Measurements from ENCODE around the gene ANKH. TPM values are rescaled to one million over a fixed set of nuclear protein-coding genes. Genes with fewer than 3 reads are reported as not detected.

The ANKH gene
- total and polyA plus RNA-seq, 2 of the 13 experiments (the other 11 are each of a cell fraction or from before 2014, with no cell fraction given), result 25.0 to 36.0 TPM

- no peak for TF ChIP-seq EEA1 (CRISPR knock-in tag; IDR thresholded peaks at IDR 0.05; ENCODE audit: borderline replicate concordance)
- TF ChIP-seq ZNF773 (CRISPR knock-in tag; IDR thresholded peaks at IDR 0.05; ENCODE audit: borderline replicate concordance), result no peak
- TF ChIP-seq SPEN (CRISPR knock-in tag; IDR thresholded peaks at IDR 0.05; ENCODE audit: low read depth), result no peak
- TF ChIP-seq ETS1 (CRISPR knock-in tag; IDR thresholded peaks at IDR 0.05), result no peak
- no peak for TF ChIP-seq ZNF543 (CRISPR knock-in tag; IDR thresholded peaks at IDR 0.05)
- no peak for TF ChIP-seq KLF6 (CRISPR knock-in tag; IDR thresholded peaks at IDR 0.05)
- no peak for TF ChIP-seq RBAK (CRISPR knock-in tag; IDR thresholded peaks at IDR 0.05)
These were observed 59.4 kb downstream of the ANKH start (continued) for GRCh38 chr5:14812166-14812565.

- ATAC-seq, result 0 out of 3 replicates have a peak, but pooled peaks have one; percentile 24
- H4K20me1 ChIP-seq (ENCODE audit: insufficient read depth, low read length), result no peaks in the 10 kb centered on the region
- DNase-seq (ENCODE audit: low spot score), result no peak
- no peaks in the 10 kb centered on the region for H3K79me2 ChIP-seq (ENCODE audit: insufficient read depth, low read length)
- H3K4me2 ChIP-seq (ENCODE audit: low read depth, low read length), result no peak overlapping the region
- in situ Hi-C loops (cut with HindIII; ENCODE audit: extremely low pct_ligation_motif_present, low pct_unique_long_range_greater_than_20kb), result no loop called here
- intact Hi-C loops (cut with micrococcal nuclease; ENCODE audit: unreplicated experiment), result no loop called here
- no peak overlapping the region for H3K9ac ChIP-seq (ENCODE audit: insufficient read depth, low read depth, low read length)
- no peaks in the 10 kb centered on the region for H3K9me3 ChIP-seq (ENCODE audit: low read length)
- CTCF ChIA-PET (ENCODE audit: low intra/inter-chr PET ratio, low total read pairs), result no interaction called here
- BruUV-seq (replicated peaks), result no TSS peak
- no peak overlapping the region for H3K4me3 ChIP-seq (replicated peaks in 1 of 3; ENCODE audit: insufficient read depth in 1 of 3, low read depth in 2 of 3, low read length in 3 of 3)
- POLR2A ChIA-PET, result no interaction called here
- no peak for FAIRE-seq
- H3K36me3 ChIP-seq (replicated peaks in 1 of 2; ENCODE audit: control insufficient read depth in 1 of 2, insufficient read depth in 2 of 2, low read length in 2 of 2), result peaks cover 0 to 8% of the 10 kb centered on the region in 2 experiments; a peak in 2 of 5 replicates
- 94% methylated on average over 10 of the region's 12 CpGs for WGBS (ENCODE audit: low lambda C conversion rate)
- no peak overlapping the region for H2AFZ ChIP-seq (ENCODE audit: low read length)
- H3K27me3 ChIP-seq (ENCODE audit: control insufficient read depth in 1 of 2, insufficient read depth in 2 of 2, low read length in 2 of 2), result no peaks in the 10 kb centered on the region
- H3K4me1 ChIP-seq (ENCODE audit: insufficient read depth, low read length), result peaks cover 34% of the 10 kb centered on the region
- TF ChIP-seq ZNF709 (CRISPR knock-in tag; IDR thresholded peaks at IDR 0.05) (no peak), RBM22 (optimal IDR thresholded peaks at IDR 0.05; ENCODE audit: low read length) (no peak)
- no peak overlapping the region for H3K27ac ChIP-seq (ENCODE audit: extremely low read length, insufficient read depth, low read length)
These were observed 60.5 kb downstream of the ANKH start for GRCh38 chr5:14810928-14811572.
